A549 (cell line): ENCODE measurements around the gene RNGTT. TPM values are rescaled to one million over a fixed set of nuclear protein-coding genes. Genes with fewer than 3 reads are reported as not detected.

Experiments used
- ATAC-seq, 2 experiments: fragments of 200-7000 bp in 1 of 2; fragments of >200 bp in 1 of 2; cut with Nextera tagmentation in 1 of 2; cut with Tn5 transposase in 1 of 2; 3 replicates each; pipeline versions ENCODE4 v1.8.0 to v1.9.1; 2018 to 2020; ENCODE audit warnings: mild to moderate bottlenecking in 1 of 2, moderate library complexity in 1 of 2
- CTCF ChIA-PET: fragments of 300-600 bp; sonication (Branson Sonifier 250); formaldehyde crosslinking; extraction: SDS; loops from one replicate; lab custom pipeline; 2021; ENCODE audit warnings: antibody characterized with exemption, inconsistent platforms; lab: Yijun Ruan, JAX
- POLR2A ChIA-PET: fragments of 350-600 bp; formaldehyde crosslinking; extraction: SDS; loops from one replicate; lab custom pipeline; 2021; ENCODE audit warnings: antibody characterized with exemption, inconsistent platforms; lab: Yijun Ruan, JAX
- DNase-seq, 2 experiments: peaks; one replicate each; pipeline versions ENCODE4 v3.0.0 to v3.0.0-alpha.2; 2011 to 2016; ENCODE audit warnings: low read depth in 1 of 2, low spot score in 1 of 2
- FAIRE-seq: peaks from 2 replicates; lab custom pipeline; 2011; peaks lifted over from hg19 to GRCh38; lab: Jason Lieb, UNC
- H3K27ac ChIP-seq, 2 experiments: fragments of >200 bp; sonication (Bioruptor Twin); formaldehyde crosslinking; 3 replicates each; pipeline ENCODE4 v1.5.1; 2016 to 2017
- H3K4me1 ChIP-seq: fragments of >200 bp; sonication (Bioruptor Twin); formaldehyde crosslinking; 3 replicates; pipeline ENCODE4 v1.6.1; 2016
- H3K4me2 ChIP-seq: fragments of >200 bp; sonication (Bioruptor Twin); formaldehyde crosslinking; 3 replicates; pipeline ENCODE4 v1.6.1; 2016
- H3K4me3 ChIP-seq: fragments of >200 bp; sonication (Bioruptor Twin); formaldehyde crosslinking; 3 replicates; pipeline ENCODE4 v1.5.1; 2016
- H3K9me3 ChIP-seq: fragments of >200 bp; sonication (Bioruptor Twin); formaldehyde crosslinking; 3 replicates; pipeline ENCODE4 v1.6.1; 2016
- ATOH8 ChIP-seq: fragments of 250-450 bp; sonication (Bioruptor Pico); IDR thresholded peaks from 2 replicates; pipeline ENCODE4 v1.5.0; 2020; ENCODE audit warnings: low read depth, mild to moderate bottlenecking, moderate library complexity
- BCL3 ChIP-seq: fragments of >200 bp; sonication (Bioruptor Twin); formaldehyde crosslinking; IDR thresholded peaks from 3 replicates; pipeline ENCODE4 v1.6.1; 2016
- BHLHE40 ChIP-seq: IDR thresholded peaks from 2 replicates; pipeline ENCODE4 v1.6.1; 2012; ENCODE audit warnings: low read depth, low read length, inconsistent platforms
- CBX8 ChIP-seq: fragments of 200-600 bp; sonication (generic); IDR thresholded peaks from 2 replicates; pipeline ENCODE4 v1.6.1; 2016
- CEBPB ChIP-seq, 2 experiments: fragments of >200 bp in 1 of 2; sonication (Bioruptor Twin) in 1 of 2; formaldehyde crosslinking in 1 of 2; IDR thresholded peaks; 2 replicates each; pipeline ENCODE4 v1.6.1; 2012 to 2016
- CHD2 ChIP-seq: fragments of 150-350 bp; IDR thresholded peaks from 2 replicates; pipeline ENCODE4 v1.6.1; 2014; ENCODE audit warnings: low read length; ENCODE audit not compliant: partially characterized antibody
- CTCF ChIP-seq: fragments of >200 bp; sonication (Bioruptor Twin); formaldehyde crosslinking; IDR thresholded peaks from 3 replicates; pipeline ENCODE4 v1.5.1; 2016
- E2F6 ChIP-seq: IDR thresholded peaks from 2 replicates; pipeline ENCODE4 v1.6.1; 2012; ENCODE audit warnings: low read depth, borderline replicate concordance
- EHMT2 ChIP-seq: fragments of 200-600 bp; sonication (generic); IDR thresholded peaks from 2 replicates; pipeline ENCODE4 v1.6.1; 2016; ENCODE audit warnings: antibody characterized with exemption, low read depth, mild to moderate bottlenecking, moderate library complexity
- EP300 ChIP-seq, 2 experiments: fragments of >200 bp; sonication (Bioruptor Twin); formaldehyde crosslinking; IDR thresholded peaks; 2 replicates in 1 of 2; 3 replicates in 1 of 2; pipeline ENCODE4 v1.6.1; 2016 to 2017
- FOXS1 ChIP-seq: fragments of 250-450 bp; sonication (Bioruptor Pico); IDR thresholded peaks from 2 replicates; pipeline ENCODE4 v1.5.0; 2020; ENCODE audit warnings: mild to moderate bottlenecking, moderate library complexity
- GATA3 ChIP-seq: IDR thresholded peaks from 2 replicates; pipeline ENCODE4 v1.6.1; 2012; ENCODE audit warnings: borderline replicate concordance
- HOXA7 ChIP-seq: fragments of 250-450 bp; sonication (Bioruptor Pico); IDR thresholded peaks from 2 replicates; pipeline ENCODE4 v1.5.0; 2020; ENCODE audit warnings: mild to moderate bottlenecking, moderate library complexity
- HOXB5 ChIP-seq: fragments of 250-450 bp; sonication (Bioruptor Pico); IDR thresholded peaks from 2 replicates; pipeline ENCODE4 v1.5.0; 2020; ENCODE audit warnings: mild to moderate bottlenecking, moderate library complexity
- JUN ChIP-seq, 2 experiments: fragments of >200 bp; sonication (Bioruptor Twin); formaldehyde crosslinking; IDR thresholded peaks; 2 replicates in 1 of 2; 3 replicates in 1 of 2; pipeline ENCODE4 v1.6.1; 2016 to 2017
- KDM1A ChIP-seq: fragments of 200-600 bp; sonication (generic); IDR thresholded peaks from 2 replicates; pipeline ENCODE4 v1.6.1; 2016; ENCODE audit warnings: low read depth, mild to moderate bottlenecking
- KDM5A ChIP-seq: fragments of 200-600 bp; sonication (generic); IDR thresholded peaks from 2 replicates; pipeline ENCODE4 v1.6.1; 2016; ENCODE audit warnings: antibody characterized with exemption, mild to moderate bottlenecking
- MAFK ChIP-seq: fragments of 450-650 bp; IDR thresholded peaks from 2 replicates; pipeline ENCODE4 v1.6.1; 2014; ENCODE audit not compliant: partially characterized antibody
- NPAS2 ChIP-seq: fragments of 250-450 bp; sonication (Bioruptor Pico); IDR thresholded peaks from 2 replicates; pipeline ENCODE4 v1.8.0; 2022; ENCODE audit warnings: mild to moderate bottlenecking, moderate library complexity, borderline replicate concordance
- NR3C1 ChIP-seq: fragments of >200 bp; sonication (Bioruptor Twin); formaldehyde crosslinking; IDR thresholded peaks from 3 replicates; pipeline ENCODE4 v1.6.1; 2017
- PHF8 ChIP-seq: fragments of 200-600 bp; sonication (generic); IDR thresholded peaks from 2 replicates; pipeline ENCODE4 v1.6.1; 2016; ENCODE audit warnings: low read depth, mild to moderate bottlenecking, antibody characterized with exemption, moderate library complexity, borderline replicate concordance
- POLR2A ChIP-seq: IDR thresholded peaks from 2 replicates; pipeline ENCODE4 v1.6.1; 2012; ENCODE audit warnings: mild to moderate bottlenecking, low read length
- RAD21 ChIP-seq, 2 experiments: fragments of >200 bp in 1 of 2; sonication (Bioruptor Twin) in 1 of 2; formaldehyde crosslinking in 1 of 2; IDR thresholded peaks in 1 of 2; conservative IDR thresholded peaks in 1 of 2; 2 replicates in 1 of 2; 3 replicates in 1 of 2; pipeline ENCODE4 v1.6.1; 2012 to 2018; ENCODE audit warnings: inconsistent platforms in 1 of 2
- RARB ChIP-seq: fragments of 250-450 bp; sonication (Bioruptor Pico); IDR thresholded peaks from 2 replicates; pipeline ENCODE4 v1.8.0; 2021; ENCODE audit warnings: mild to moderate bottlenecking, moderate library complexity
- RCOR1 ChIP-seq: fragments of 150-350 bp; IDR thresholded peaks from 2 replicates; pipeline ENCODE4 v1.6.1; 2014; ENCODE audit warnings: antibody characterized with exemption, low read length, low read depth
- RNF2 ChIP-seq: fragments of 200-600 bp; sonication (generic); IDR thresholded peaks from 2 replicates; pipeline ENCODE4 v1.6.1; 2016; ENCODE audit warnings: low read depth, mild to moderate bottlenecking, antibody characterized with exemption, moderate library complexity, borderline replicate concordance
- SREBF2 ChIP-seq: fragments of 450-650 bp; IDR thresholded peaks from 2 replicates; pipeline ENCODE4 v1.6.1; 2014; ENCODE audit warnings: mild to moderate bottlenecking, moderate library complexity
- TFCP2L1 ChIP-seq: fragments of 250-450 bp; sonication (Bioruptor Pico); IDR thresholded peaks from 2 replicates; pipeline ENCODE4 v1.5.0; 2021; ENCODE audit warnings: mild to moderate bottlenecking
- TP53 ChIP-seq: fragments of 250-450 bp; sonication (Bioruptor Pico); IDR thresholded peaks from 2 replicates; pipeline ENCODE4 v1.5.0; 2021; ENCODE audit warnings: mild to moderate bottlenecking, moderate library complexity
- ZC3H11A ChIP-seq: fragments of 450-650 bp; IDR thresholded peaks from 2 replicates; pipeline ENCODE4 v1.6.1; 2014; ENCODE audit warnings: antibody characterized with exemption, mild to moderate bottlenecking
- ZNF302 ChIP-seq: fragments of 250-450 bp; sonication (Bioruptor Pico); IDR thresholded peaks from 2 replicates; pipeline ENCODE4 v1.9.0; 2021; ENCODE audit warnings: inconsistent platforms, mild to moderate bottlenecking, moderate library complexity
- WGBS: methylation state at CpG from one replicate; pipeline ENCODE4 v1.1.6; 2017; ENCODE audit errors: missing lambda C conversion rate; 5-methylcytosine and 5-hydroxymethylcytosine counted together
- polyA plus RNA-seq, 4 experiments: library from polyadenylated mRNA; depleted of rRNA in 3 of 4; stranded (reverse); fragments of >200 nt; fragmentation: RNase III in 1 of 4; extraction: RNeasy Plus Mini Kit Qiagen cat#74134 plus additional on column Dnase treatment in 1 of 4; gene quantifications; 2 replicates in 3 of 4; 3 replicates in 1 of 4; pipeline ENCODE4 v1.2.3, GENCODE V29; 2011 to 2017

Gene RNGTT
- polyA plus RNA-seq, 2 of the 4 experiments (the other 2 are of a cell fraction), result 11.6 to 15.0 TPM

DNA sequence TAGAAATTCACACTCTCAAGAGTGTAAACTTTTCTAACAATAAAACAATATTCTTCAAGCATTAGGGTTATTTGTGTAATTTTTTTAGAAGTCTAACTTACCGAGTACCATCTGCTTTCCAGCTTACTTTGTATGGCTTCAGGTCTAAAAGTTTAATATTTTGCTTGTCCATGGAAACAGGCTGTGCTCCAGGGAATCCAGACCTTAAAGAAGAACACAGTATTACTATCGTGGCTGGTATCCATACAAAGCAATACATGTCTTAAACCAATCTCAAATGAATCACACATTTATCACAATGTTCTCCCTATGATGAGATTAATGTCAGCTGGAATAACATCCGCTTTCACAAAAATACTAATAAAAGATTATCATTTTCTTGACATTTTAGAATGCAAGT, 73.0 kb downstream of the RNGTT start:
- DNase-seq, result no peak
- H3K9me3 ChIP-seq, result no peaks in the 10 kb centered on the region
- ATAC-seq, result no peak
- H3K4me1 ChIP-seq, result no peaks in the 10 kb centered on the region
- ChIA-PET POLR2A (no interaction called here), CTCF (interaction anchor here (0.7 kb wide), 1 partner anchor 28 kb away, joined by 3 read pairs; no protein-coding TSS in a partner anchor)
- H3K4me2 ChIP-seq, result no peak overlapping the region
- no peak overlapping the region for H3K27ac ChIP-seq
- H3K4me3 ChIP-seq, result no peak overlapping the region
- WGBS, result 88% methylated on average over 3 of the region's 3 CpGs
- TF ChIP-seq ZC3H11A (no peak), HOXB5 (CRISPR knock-in tag) (no peak), HOXA7 (no peak), TFCP2L1 (CRISPR knock-in tag) (no peak), SREBF2 (no peak), ATOH8 (CRISPR knock-in tag) (no peak)
- FAIRE-seq, result no peak

GRCh38 chr6:88884361-88884760, 79.1 kb downstream of the RNGTT start:
- Histone ChIP-seq H3K4me2 (no peak overlapping the region), H3K4me1 (no peaks in the 10 kb centered on the region), H3K4me3 (no peak overlapping the region), H3K9me3 (peaks cover 5% of the 10 kb centered on the region; the same call in 1 of the 3 replicates), H3K27ac (no peak overlapping the region)
- TF ChIP-seq JUN (IDR thresholded peaks at IDR 0.05) (no peak), RCOR1 (no peak), FOXS1 (no peak), TP53 (no peak), NPAS2 (CRISPR knock-in tag) (no peak), MAFK (no peak), CEBPB (IDR thresholded peaks at IDR 0.05) (no peak), RARB (CRISPR knock-in tag) (no peak), TFCP2L1 (CRISPR knock-in tag) (no peak), E2F6 (no peak), CTCF (no peak), BCL3 (no peak), GATA3 (no peak), CBX8 (no peak), CHD2 (no peak), KDM1A (no peak)
- ChIA-PET CTCF (no interaction called here), POLR2A (no interaction called here)
- DNase-seq (no peak), ATAC-seq (no peak), FAIRE-seq (no peak)

DNA sequence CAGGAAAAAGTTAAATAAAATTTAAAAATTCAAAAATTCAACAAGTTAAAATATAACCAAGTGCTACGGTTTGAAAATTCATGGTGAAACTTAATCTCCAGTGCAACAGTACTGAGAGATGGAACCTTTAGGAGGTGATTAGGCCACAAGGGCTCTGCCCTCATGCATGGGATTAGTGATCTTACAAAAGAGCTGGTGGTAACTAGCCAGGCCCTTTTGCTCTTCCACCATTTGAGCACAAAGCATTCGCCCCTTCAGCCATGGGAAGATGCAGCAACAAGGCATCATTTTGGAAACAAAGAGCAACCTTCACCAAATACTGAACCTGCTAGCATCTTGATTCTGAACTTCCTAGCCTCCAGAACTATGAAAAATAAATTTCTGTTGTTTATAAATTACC, 80.9 kb downstream of the RNGTT start:
- 90% methylated on average over 2 of the region's 2 CpGs for WGBS
- ChIA-PET CTCF (no interaction called here), POLR2A (no interaction called here)
- ATAC-seq (no peak), DNase-seq (no peak), FAIRE-seq (no peak)
- H3K4me1 ChIP-seq, result no peaks in the 10 kb centered on the region
- no peak overlapping the region for H3K27ac ChIP-seq
- H3K9me3 ChIP-seq, result peaks cover 5% of the 10 kb centered on the region; the same call in 1 of the 3 replicates
- no peak for TF ChIP-seq PHF8
- no peak for TF ChIP-seq EP300 (IDR thresholded peaks at IDR 0.05)
- no peak for TF ChIP-seq KDM5A
- no peak for TF ChIP-seq NR3C1
- no peak for TF ChIP-seq ATOH8 (CRISPR knock-in tag)
- no peak for TF ChIP-seq EHMT2
- no peak for TF ChIP-seq E2F6
- no peak for TF ChIP-seq FOXS1
- TF ChIP-seq RCOR1, result no peak
- TF ChIP-seq CHD2, result no peak
- no peak for TF ChIP-seq CBX8
- TF ChIP-seq POLR2A, result no peak
- TF ChIP-seq ZNF302, result no peak
- no peak for TF ChIP-seq RAD21 (conservative IDR thresholded peaks at IDR 0.05 in 1 of 2, IDR thresholded peaks at IDR 0.05 in 1 of 2)
- no peak for TF ChIP-seq BHLHE40
- no peak for TF ChIP-seq KDM1A
- TF ChIP-seq RNF2, result no peak
- no peak overlapping the region for H3K4me2 ChIP-seq
- no peak overlapping the region for H3K4me3 ChIP-seq
